CD14-positive monocyte (primary cell): ENCODE measurements around the gene GRID1. TPM values are rescaled to one million over a fixed set of nuclear protein-coding genes. Genes with fewer than 3 reads are reported as not detected.

ENCODE experiments used
- DNase-seq, 3 donors: peaks; one replicate each; pipeline ENCODE4 v3.0.0-alpha.2; 2011 to 2022
- H2AFZ ChIP-seq: 2 replicates; pipeline ENCODE4 v1.6.0; 2012; ENCODE audit warnings: mild to moderate bottlenecking, low read depth, low read length, inconsistent platforms; ENCODE audit not compliant: insufficient read depth, poor library complexity, severe bottlenecking
- H3K27ac ChIP-seq, 2 donors: 1 replicate in 1 of 2; 2 replicates in 1 of 2; pipeline ENCODE4 v1.5.1; 2012 to 2013; ENCODE audit warnings: low read length in 2 of 2, control low read depth in 1 of 2, inconsistent platforms in 1 of 2, low read depth in 1 of 2, mild to moderate bottlenecking in 1 of 2
- H3K27me3 ChIP-seq, 2 donors: one replicate each; pipeline versions ENCODE4 v1.6.0 to v1.6.1; 2011 to 2013; ENCODE audit warnings: low read length in 2 of 2; ENCODE audit not compliant: control insufficient read depth in 2 of 2, insufficient read depth in 2 of 2
- H3K36me3 ChIP-seq, 2 donors: replicated peaks in 1 of 2; 1 replicate in 1 of 2; 2 replicates in 1 of 2; pipeline versions ENCODE4 v1.5.1 to v1.6.1; 2012 to 2013; ENCODE audit warnings: low read length in 2 of 2, control low read depth in 1 of 2, inconsistent platforms in 1 of 2, mild to moderate bottlenecking in 1 of 2; ENCODE audit not compliant: insufficient read depth in 2 of 2, control insufficient read depth in 1 of 2
- H3K4me1 ChIP-seq, 2 donors: 1 replicate in 1 of 2; 2 replicates in 1 of 2; pipeline versions ENCODE4 v1.5.1 to v1.6.1; 2012 to 2013; ENCODE audit warnings: low read length in 2 of 2, control low read depth in 1 of 2, inconsistent platforms in 1 of 2, mild to moderate bottlenecking in 1 of 2, moderate library complexity in 1 of 2; ENCODE audit not compliant: insufficient read depth in 2 of 2, control insufficient read depth in 1 of 2
- H3K4me2 ChIP-seq: replicated peaks from 2 replicates; pipeline ENCODE3; 2012; ENCODE audit warnings: low read length, moderate library complexity, mild to moderate bottlenecking; ENCODE audit not compliant: poor library complexity, severe bottlenecking; ENCODE audit errors: extremely low read depth
- H3K4me3 ChIP-seq, 3 experiments: fragments of 200-600 bp in 1 of 3; sonication (generic) in 1 of 3; replicated peaks in 1 of 3; 1 replicate in 2 of 3; 2 replicates in 1 of 3; pipeline ENCODE4 v1.5.1; 2011 to 2013; ENCODE audit warnings: low read length in 3 of 3, mild to moderate bottlenecking in 3 of 3, control low read depth in 2 of 3, low read depth in 2 of 3, inconsistent platforms in 1 of 3, moderate library complexity in 1 of 3
- H3K79me2 ChIP-seq: 2 replicates; pipeline ENCODE4 v1.6.0; 2012; ENCODE audit warnings: mild to moderate bottlenecking, control low read depth, inconsistent platforms, low read length, moderate library complexity; ENCODE audit not compliant: insufficient read depth
- H3K9ac ChIP-seq: 2 replicates; pipeline ENCODE4 v1.6.0; 2017; ENCODE audit warnings: low read length, mild to moderate bottlenecking; ENCODE audit not compliant: insufficient read depth, poor library complexity, severe bottlenecking
- H3K9me3 ChIP-seq, 2 donors: replicated peaks in 1 of 2; 1 replicate in 1 of 2; 2 replicates in 1 of 2; pipeline versions ENCODE4 v1.5.1 to v1.6.1; 2012 to 2013; ENCODE audit warnings: low read length in 2 of 2, control low read depth in 1 of 2; ENCODE audit not compliant: control insufficient read depth in 1 of 2, insufficient read depth in 1 of 2
- H4K20me1 ChIP-seq: 2 replicates; pipeline ENCODE4 v1.6.0; 2012; ENCODE audit warnings: mild to moderate bottlenecking, low read length, control low read depth, moderate library complexity; ENCODE audit not compliant: insufficient read depth
- H3K27ac Mint-ChIP-seq, 7 donors: one replicate each; pipeline ENCODE4 v1.8.0; 2020; ENCODE audit warnings: mild to moderate bottlenecking in 7 of 7, mixed read lengths in 7 of 7, moderate library complexity in 6 of 7, inconsistent platforms in 2 of 7
- H3K27me3 Mint-ChIP-seq, 3 donors: one replicate each; pipeline ENCODE4 v1.8.0; 2021 to 2022; ENCODE audit warnings: low read depth in 3 of 3, mild to moderate bottlenecking in 3 of 3, mixed read lengths in 3 of 3, moderate library complexity in 3 of 3, inconsistent platforms in 1 of 3
- H3K36me3 Mint-ChIP-seq, 2 donors: one replicate each; pipeline ENCODE4 v1.8.0; 2020; ENCODE audit warnings: mixed read lengths in 2 of 2, inconsistent platforms in 1 of 2, mild to moderate bottlenecking in 1 of 2
- H3K4me1 Mint-ChIP-seq: one replicate; pipeline ENCODE4 v1.8.0; 2020; ENCODE audit warnings: mild to moderate bottlenecking, mixed read lengths
- H3K4me3 Mint-ChIP-seq, 2 donors: one replicate each; pipeline ENCODE4 v1.8.0; 2020; ENCODE audit warnings: mild to moderate bottlenecking in 2 of 2, mixed read lengths in 2 of 2, moderate library complexity in 1 of 2
- H3K9me3 Mint-ChIP-seq, 7 donors: one replicate each; pipeline ENCODE4 v1.8.0; 2020 to 2022; ENCODE audit warnings: mixed read lengths in 7 of 7, mild to moderate bottlenecking in 6 of 7, moderate library complexity in 6 of 7, inconsistent platforms in 2 of 7
- WGBS: methylation state at CpG from one replicate; pipeline ENCODE4 v1.1.5; 2013; ENCODE audit warnings: missing lambda C conversion rate; ENCODE audit not compliant: insufficient coverage; 5-methylcytosine and 5-hydroxymethylcytosine counted together
- intact Hi-C, 2 donors: fragments of 100-400 bp; cut with micrococcal nuclease; formaldehyde crosslinking; loops; one replicate each; pipeline versions ENCODE4 v1.15.0 to v1.15.1; 2023
- polyA plus RNA-seq, 3 donors: library from polyadenylated mRNA; depleted of rRNA in 1 of 3; unstranded in 2 of 3; stranded (reverse) in 1 of 3; fragments of 300-500 nt in 2 of 3; fragments of >200 nt in 1 of 3; fragmentation: Illumina TruSeq in 2 of 3; gene quantifications; 1 replicate in 2 of 3; 2 replicates in 1 of 3; pipeline ENCODE4 v1.2.3, GENCODE V29; 2012 to 2021
- TF ChIP-seq, protein P1 (sequence below): fragments of 200-600 bp; IDR thresholded peaks from one replicate; pipeline ENCODE4 v1.8.0; 2022; ENCODE audit warnings: antibody characterized with exemption, mild to moderate bottlenecking

The GRID1 gene
- polyA plus RNA-seq, 3 donors: not detected

DNA sequence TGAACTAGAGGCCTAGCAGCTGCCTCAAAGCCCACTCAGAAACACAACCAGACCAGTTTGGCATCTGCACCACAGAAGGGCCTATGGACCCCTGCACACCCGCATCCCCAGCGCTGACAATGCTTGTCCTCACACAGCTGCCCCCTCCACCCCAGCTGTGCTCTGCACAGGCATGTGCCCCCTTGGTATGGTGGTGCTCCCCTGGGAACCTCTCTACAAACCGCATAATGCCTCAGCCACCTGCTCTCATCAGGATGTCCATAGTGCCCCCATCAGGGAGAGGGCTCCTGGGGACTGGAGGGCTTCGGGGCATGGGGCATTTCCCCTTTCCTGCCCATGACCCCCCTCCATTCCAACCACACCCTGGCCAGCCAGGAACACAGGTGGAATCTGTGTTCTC lies 347.5 kb downstream of the GRID1 start:
- no peak for DNase-seq
- Mint-ChIP-seq H3K27me3 (peaks cover 0 to 7% (median 5%) of the 10 kb centered on the region in 3 donors), H3K27ac (no peak overlapping the region), H3K36me3 (no peaks in the 10 kb centered on the region), H3K9me3 (peaks cover 0 to 3% (median 0%) of the 10 kb centered on the region in 7 donors), H3K4me1 (no peaks in the 10 kb centered on the region), H3K4me3 (no peak overlapping the region)
- Histone ChIP-seq H3K36me3 (no peaks in the 10 kb centered on the region), H3K27ac (no peak overlapping the region), H3K4me3 (no peak overlapping the region), H3K4me2 (no peak overlapping the region), H3K9me3 (no peaks in the 10 kb centered on the region), H4K20me1 (no peaks in the 10 kb centered on the region), H3K27me3 (no peaks in the 10 kb centered on the region), H3K4me1 (no peaks in the 10 kb centered on the region), H2AFZ (no peak overlapping the region), H3K9ac (no peak overlapping the region), H3K79me2 (no peaks in the 10 kb centered on the region)
- TF ChIP-seq, protein P1, sequence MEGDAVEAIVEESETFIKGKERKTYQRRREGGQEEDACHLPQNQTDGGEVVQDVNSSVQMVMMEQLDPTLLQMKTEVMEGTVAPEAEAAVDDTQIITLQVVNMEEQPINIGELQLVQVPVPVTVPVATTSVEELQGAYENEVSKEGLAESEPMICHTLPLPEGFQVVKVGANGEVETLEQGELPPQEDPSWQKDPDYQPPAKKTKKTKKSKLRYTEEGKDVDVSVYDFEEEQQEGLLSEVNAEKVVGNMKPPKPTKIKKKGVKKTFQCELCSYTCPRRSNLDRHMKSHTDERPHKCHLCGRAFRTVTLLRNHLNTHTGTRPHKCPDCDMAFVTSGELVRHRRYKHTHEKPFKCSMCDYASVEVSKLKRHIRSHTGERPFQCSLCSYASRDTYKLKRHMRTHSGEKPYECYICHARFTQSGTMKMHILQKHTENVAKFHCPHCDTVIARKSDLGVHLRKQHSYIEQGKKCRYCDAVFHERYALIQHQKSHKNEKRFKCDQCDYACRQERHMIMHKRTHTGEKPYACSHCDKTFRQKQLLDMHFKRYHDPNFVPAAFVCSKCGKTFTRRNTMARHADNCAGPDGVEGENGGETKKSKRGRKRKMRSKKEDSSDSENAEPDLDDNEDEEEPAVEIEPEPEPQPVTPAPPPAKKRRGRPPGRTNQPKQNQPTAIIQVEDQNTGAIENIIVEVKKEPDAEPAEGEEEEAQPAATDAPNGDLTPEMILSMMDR: no peak
- intact Hi-C loops: no loop called here
- WGBS: 88% methylated on average over 4 of the region's 4 CpGs

DNA sequence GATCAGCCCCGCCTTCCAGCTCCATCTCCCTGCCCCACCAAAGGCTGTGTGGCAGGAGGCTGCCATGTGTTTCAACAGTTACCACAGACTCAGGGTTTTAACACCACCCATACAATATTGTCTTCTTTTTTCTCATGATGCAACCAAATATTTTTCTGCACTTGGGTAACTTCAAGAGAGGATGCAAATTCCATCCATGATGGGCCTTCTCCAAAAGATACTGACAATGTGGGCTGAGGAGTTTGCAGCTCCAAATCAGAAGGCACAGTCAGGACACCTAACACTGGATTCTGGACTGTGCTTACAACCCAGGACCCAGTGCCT lies 347.9 kb downstream of the GRID1 start:
- no peaks in the 10 kb centered on the region for H3K36me3 Mint-ChIP-seq
- Histone ChIP-seq H4K20me1 (no peaks in the 10 kb centered on the region), H3K27ac (no peak overlapping the region), H3K27me3 (no peaks in the 10 kb centered on the region), H3K36me3 (no peaks in the 10 kb centered on the region), H3K9ac (no peak overlapping the region), H3K4me1 (no peaks in the 10 kb centered on the region), H3K4me2 (no peak overlapping the region), H3K79me2 (no peaks in the 10 kb centered on the region), H2AFZ (no peak overlapping the region), H3K9me3 (no peaks in the 10 kb centered on the region), H3K4me3 (no peak overlapping the region)
- DNase-seq: no peak
- H3K27ac Mint-ChIP-seq: no peak overlapping the region
- H3K27me3 Mint-ChIP-seq: peaks cover 0 to 7% (median 3%) of the 10 kb centered on the region in 3 donors
- H3K4me3 Mint-ChIP-seq: no peak overlapping the region
- H3K9me3 Mint-ChIP-seq: peaks cover 0 to 3% (median 0%) of the 10 kb centered on the region in 7 donors
- 89% methylated on average over 1 of the region's 1 CpG for WGBS
- TF ChIP-seq, protein P1: no peak
- no peaks in the 10 kb centered on the region for H3K4me1 Mint-ChIP-seq
- intact Hi-C loops: no loop called here
